CD4-positive, alpha-beta T cell treated with Interleukin-21 for 1 hour (primary cell): Measurements from ENCODE around the gene CARD11.
A peak's percentile ranks its signal among the peaks of the same experiment; 100 is the strongest.

Source experiments
- DNase-seq: peaks from one replicate; pipeline ENCODE4 v3.0.0-alpha.2; 2020

Gene CARD11

DNA sequence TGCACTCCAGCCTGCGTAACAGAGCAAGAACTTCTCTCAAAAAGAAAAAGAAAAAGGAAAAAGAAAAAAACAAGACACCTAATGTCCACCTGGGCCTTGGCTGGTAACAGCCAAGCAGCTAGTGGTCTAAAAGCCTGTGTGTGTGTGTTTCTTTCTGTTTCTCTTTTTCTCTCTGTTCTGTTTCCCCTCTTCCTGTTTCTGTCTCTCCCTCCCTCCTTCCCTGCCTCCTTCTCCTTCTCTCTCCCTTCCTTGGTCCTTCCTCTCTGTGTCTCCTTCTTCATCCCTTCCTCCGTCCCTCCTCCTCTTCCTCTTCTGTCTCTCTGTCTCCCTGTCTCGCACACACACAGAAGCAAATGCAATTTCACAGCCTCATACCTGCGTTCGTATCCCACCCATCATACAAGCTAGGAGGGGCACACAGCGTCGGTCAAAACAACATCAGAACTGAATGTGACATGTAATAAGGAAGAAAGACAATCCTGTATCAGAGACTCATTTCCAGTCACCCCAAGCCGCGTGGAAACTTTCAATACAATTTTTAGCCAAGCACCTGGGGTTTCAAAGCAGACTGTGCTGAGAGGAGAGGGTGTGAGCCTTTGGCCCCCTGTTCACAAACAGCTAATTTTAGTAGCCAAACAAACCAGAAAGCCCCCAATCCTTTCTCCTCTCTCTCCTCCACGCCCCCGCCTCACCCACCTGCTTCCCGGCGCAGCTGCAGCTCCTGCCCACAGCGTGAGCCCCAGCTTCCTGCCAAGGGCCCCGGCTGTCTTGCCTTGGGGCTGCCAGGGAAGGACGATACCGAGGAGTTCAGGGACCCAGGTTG lies 149.3 kb downstream of the CARD11 start:
- DNase-seq = peak; percentile 47

DNA sequence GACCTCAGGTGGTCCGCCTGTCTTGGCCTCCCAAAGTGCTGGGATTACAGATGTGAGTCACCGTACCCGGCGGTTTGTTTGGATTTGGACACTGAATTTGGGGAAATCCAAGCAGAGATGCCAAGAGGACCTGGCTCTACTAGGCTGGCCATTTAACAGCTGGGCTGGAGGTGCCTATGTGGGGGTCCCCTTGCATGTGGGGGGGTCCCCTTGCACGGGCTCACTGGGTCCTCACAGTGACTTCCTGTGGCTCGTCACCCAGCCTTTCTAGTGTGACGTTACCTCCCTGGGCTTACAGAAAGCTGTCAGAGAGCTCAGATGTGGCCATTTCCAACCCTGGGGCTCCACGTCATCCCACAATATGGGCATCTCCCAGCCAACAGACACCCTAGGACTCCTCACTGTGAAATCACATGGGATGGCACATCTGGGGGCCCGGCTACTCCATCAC lies 150.2 kb downstream of the CARD11 start:
- DNase-seq = peak; percentile 15

DNA sequence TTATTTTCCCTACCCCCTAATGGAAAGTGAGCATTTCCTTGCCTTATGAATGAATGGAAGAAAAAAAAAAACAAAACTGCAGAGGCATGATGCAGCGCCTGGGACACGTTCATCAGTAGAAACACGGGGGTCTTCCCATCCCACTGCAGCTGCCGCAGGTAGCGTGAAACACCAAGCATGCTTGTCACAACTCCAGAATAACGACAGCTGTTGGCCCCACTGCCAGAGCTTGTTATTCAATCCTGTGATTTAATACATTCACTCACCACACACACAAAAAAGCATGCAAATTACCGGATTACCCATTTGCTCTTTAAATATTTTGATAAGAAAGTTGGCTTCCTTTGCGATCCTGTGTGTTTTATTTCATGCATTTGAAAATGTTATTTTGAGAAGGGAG lies 151.1 kb downstream of the CARD11 start:
- no peak for DNase-seq

DNA sequence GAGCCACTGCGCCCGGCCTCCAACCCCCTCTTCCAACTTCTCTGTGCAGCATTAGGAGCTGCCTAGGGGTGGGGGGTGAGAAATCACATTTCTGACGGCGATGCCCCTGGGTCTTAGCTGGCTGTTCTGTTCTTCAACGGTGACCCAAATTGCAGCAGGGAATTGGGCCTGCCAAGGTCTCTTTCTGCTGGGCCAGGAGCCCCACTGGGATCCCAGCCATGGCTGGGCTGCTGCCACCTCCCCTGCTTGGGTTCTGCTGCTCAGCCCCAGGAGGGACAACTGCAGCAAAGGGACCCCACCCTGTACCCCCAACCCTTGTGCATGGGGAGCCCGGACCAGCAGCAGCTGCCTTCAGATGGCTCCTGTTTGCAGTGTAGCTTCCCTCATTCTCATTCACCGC lies 155.9 kb downstream of the CARD11 start:
- DNase-seq = no peak

DNA sequence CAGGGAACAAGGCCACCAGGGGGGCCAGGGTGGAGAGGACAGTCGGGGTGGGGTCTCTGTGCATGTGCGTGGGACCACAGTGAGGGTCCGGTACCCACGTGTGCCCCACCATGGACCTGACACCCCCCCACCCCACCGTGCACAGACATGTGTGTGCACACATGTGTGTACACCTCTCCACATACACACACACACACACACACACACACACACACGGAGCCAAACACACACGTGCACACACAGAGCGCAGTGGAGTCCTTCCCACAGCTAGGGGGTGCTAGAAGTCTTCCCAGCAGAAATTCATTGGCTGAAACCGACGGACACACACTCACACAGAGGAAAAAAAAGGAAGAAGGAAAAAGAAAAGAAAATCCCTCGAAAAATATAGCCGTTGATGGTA lies 156.8 kb downstream of the CARD11 start:
- peak; percentile 76 for DNase-seq

DNA sequence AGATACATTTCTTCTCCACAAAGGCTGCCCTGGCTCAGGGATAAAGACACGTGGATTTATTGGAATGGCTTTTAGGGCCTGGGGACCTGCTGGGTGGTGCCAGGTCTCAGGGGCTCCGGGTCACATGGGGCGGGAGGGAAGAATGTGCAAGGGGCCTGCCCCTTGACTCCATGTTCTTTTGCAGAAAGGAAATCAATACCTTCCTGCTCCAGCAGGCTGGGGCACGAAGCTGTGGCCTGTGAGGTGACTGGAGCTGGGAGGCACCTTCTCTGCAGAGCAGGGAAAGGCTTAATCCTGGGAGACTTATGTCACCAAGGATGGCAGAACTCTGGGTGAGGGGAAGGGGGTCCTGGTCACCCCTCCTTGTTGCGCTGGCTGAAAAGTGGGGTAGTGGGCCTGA lies 157.3 kb downstream of the CARD11 start:
- no peak for DNase-seq

DNA sequence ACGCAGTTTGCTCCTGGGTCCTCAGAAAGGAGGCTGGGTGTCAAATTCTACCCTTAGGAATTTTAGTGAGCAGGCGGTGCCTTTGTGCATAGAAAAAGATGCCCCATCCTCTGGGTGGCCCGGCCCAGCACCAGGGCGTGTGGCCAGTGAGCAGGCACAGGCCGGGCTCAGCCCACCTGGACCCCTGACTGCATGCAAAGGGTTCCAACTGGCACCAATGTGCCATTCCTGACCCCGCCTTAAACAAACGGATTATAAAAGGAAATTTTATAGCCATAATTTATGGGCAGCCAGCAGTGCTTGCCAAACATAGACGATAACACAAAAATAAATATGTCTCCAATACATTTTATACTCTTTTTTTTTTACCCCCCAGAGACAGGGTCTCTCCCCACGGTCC lies 159.5 kb downstream of the CARD11 start:
- no peak for DNase-seq

DNA sequence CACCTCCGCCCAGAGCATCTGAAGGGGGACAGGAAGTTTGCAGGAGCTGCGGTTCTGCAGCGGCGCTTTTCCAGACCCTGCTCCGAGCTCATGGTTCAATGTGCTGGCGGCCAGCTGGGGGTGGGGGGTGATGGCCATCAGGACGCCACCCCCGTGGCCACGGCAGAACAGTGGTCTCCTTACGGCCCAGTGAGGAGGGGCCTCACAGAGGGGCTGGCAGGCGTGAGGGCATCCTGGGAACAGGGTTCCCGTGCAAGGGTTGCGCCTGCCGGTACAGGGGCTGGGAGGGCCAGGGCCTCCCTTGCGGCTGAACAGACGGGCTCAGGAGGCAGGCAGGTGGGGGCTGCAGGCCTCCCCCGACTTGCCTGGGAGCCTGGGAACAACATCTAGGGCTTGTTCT lies 160.6 kb downstream of the CARD11 start:
- no peak for DNase-seq

DNA sequence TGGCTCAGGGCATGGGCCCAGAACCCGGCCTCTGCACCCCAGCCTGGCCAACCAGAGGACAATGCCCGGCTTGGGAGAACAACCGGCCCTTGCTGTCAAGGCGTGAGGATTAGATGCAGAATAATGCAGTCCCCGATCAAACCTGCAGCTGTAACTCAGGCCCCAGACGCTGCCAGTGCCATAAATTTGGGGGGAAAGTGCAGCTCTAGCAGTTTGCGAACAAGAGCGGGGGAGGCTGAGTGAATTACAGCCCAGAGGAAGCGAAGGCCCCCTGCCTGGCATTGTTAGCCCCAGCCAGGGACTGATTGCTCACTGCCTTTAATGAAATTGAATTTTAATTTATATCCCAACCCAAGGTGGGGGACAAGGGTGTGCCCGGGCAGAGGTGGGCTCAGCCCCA lies 161.6 kb downstream of the CARD11 start:
- DNase-seq = no peak

DNA sequence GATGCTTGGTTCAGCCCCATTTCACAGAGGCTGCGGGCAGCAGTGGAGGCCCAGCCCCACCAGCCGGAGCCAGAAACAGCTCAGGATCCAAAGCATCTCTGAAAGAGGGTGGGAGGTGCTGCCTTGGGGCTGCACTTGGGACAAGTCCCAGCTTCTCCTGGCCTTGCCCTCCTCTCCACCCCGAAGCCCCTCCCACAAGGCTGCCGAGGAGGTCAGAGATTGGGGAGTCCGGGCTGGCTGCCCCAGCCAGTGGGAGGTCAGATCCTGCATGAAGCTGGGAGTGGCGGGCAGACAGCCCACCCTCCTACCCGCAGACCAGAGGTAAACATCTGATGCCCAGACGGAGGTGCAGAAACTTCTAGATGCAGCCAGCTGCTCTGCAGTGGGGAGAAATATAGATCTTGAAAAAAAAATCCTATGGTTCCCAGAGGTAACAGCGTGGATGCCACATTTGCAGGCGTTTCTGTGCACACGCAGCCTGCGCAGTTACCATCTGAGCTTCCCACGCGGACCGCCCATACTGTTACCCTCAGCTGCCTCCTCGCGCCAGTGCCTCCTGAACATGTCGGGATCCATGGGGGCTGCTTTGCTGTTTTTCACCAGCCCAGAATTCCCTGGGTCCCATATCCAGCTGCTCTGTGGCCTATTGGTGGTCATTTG lies 162.7 kb downstream of the CARD11 start:
- DNase-seq = no peak

DNA sequence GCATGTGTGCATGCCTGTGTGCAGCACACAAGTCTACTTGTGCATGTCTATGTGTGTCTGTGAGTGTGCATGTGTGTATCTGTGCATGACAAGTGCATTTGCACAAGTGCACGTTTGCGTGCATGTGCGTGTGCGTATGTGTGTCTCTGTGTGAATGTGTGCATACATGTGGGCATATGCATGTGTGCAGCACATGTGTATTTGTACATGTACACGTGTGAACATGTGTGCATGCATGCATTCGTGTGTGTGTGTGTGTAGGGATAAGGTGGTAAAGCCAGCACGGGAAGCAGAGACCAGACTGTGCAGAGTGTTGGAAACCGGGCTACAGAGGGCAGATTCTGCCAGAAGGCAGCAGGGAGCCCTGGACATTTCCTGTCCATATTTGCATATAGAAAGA lies 163.6 kb downstream of the CARD11 start:
- no peak for DNase-seq

DNA sequence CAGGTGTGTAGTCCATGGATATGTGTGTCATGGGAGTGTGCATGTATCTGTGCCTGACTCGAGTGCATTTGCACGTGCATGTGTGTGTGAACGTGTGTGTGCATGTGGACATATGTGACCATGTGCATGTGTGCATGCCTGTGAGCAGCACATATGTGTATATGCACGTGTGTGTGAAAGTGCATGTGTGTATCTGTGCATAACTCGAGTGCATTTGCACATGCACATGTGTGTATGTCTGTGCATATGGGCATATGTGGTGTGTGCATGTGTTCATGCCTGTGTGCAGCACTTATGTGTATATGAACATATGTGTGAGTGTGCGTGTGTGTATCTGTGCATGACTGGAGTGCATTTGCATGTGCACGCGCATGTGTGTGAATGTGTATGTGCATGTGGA lies 164.3 kb downstream of the CARD11 start:
- no peak for DNase-seq

DNA sequence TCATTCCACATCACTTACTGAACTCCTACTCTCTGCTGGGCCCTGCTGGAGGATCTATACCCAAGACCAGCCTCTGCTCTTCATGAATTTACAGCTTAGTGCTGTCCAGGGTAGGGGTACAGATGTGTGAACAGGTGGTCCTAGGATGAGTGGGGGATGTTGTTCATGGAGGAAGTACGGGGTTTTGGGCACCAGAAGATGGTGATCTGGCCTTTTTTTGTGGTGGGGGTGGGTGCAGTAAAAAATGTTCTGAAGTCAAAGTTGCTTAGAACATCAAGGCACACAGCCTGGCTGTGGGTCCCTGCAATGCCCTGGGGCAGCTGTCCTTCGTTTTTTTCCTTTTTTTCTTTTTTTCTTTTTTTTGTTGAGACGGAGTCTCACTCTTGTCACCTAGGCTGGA lies 165.4 kb downstream of the CARD11 start:
- DNase-seq = no peak

DNA sequence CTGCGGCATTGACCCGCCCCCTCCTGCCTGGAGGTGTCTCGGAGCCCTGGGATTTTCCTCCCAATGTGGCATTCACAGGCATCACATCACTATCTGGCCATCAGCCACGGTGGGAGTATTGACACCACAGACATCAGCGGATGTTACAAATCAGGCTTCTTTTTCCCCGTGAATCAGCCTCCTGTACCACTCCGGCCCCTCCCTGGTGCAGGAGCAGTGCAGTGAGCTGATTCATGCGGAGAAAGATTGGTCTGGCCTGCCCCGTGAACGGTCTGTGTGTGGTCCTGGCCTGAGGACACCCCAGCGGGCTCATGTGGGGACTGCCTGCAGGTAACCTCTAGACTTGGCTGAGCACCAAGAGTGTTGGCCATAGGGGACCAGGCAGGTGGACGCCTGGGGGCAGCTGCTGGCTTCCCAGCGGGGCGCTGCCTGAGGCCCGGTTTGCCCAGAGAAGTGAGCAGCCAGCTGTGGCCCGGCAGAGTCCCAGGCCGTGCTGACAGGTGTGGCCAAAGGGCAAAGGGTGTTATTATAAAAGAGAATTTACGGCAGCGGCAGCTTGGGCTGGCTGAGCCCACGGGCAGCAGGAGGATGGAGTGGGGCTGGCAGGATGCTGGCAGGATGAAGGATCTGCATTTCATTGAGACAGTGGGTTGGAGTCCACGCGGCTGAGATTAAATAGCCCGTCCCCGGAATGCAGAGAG lies 167.5 kb downstream of the CARD11 start:
- DNase-seq = no peak

DNA sequence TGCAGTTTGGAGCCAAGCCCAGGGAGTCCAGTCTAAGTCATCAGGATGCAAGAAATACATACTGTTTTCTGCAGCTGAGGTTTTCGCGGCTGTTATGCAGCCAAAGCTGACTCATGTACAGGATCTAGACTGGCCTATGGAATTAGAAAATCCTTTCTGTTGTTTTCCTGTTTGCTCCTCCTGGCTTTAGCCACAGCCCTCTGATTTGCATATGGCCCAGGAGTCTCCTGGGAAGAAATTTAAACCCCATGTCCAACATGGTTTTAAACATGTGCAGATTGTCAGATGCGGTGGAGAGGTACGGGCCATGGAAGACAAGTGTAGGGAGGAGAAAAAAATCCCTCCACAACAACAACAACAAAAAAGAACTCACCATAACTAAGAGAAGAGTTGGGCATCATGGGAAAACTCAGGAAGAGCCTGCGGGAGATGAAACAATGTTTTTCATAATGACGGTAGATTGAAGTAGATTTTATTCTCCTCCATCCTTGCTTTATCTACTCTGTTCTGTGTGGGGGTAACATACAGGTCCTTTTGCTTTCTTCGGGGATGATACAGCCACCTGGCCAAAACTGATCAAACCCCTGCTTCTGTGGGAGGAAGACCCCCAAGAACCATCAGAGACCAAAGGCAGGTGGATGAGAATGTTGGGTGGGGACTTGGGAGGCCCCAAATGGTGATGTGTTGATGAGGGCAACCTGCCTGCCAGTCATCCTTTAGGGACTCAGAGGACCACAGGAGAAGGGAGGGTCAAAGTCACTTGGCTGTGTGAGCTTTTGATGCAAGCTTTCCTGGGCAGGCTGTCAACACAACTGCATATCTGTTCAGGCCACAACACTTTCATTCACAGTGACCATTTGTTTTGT lies 169.7 kb downstream of the CARD11 start:
- no peak for DNase-seq

DNA sequence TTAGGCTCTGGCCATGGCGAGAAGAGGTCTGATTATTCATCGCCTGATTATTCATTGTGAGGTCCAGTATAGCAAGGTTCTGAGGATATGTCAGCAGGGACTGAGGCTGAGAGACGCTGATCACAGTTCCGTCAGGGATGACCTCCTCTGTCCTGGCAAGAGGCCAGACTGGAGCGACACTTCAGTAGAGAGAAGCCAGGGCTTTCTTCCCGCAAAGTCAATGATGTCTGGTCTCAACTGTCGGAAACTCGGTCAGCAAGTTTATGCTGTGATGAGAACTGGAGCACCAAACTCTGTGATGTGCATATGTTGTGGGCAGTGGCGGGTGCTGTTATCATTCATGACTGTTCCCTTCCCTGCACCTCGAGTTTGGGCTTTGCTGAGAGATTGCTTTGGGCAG lies 170.5 kb downstream of the CARD11 start:
- no peak for DNase-seq

DNA sequence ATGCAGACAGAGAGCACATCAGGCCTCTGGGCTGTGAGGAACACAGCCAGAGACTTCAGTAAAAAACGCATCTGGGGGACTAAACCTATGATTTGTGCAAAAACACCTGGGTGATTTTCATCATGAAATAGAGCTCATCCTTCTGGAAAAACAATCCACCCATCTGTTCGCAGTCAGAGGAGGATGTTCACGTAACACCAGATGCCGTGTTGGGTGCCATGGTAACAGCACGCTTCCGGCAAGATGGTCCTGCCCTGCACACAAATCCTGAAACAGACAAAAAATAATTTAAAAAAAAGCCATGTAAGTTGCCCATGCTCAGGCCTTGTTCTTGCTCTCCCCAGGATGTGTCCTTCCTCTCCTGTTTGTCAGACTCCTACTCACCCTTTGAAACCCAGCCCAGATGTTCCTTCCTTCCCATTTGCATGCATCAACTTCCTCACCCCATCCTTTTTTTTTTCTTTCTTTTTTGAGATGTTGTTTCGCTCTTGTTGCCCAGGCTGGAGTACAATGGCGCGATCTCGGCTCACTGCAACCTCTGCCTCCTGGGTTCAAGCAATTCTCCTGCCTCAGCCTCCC lies 171.3 kb downstream of the CARD11 start:
- no peak for DNase-seq

DNA sequence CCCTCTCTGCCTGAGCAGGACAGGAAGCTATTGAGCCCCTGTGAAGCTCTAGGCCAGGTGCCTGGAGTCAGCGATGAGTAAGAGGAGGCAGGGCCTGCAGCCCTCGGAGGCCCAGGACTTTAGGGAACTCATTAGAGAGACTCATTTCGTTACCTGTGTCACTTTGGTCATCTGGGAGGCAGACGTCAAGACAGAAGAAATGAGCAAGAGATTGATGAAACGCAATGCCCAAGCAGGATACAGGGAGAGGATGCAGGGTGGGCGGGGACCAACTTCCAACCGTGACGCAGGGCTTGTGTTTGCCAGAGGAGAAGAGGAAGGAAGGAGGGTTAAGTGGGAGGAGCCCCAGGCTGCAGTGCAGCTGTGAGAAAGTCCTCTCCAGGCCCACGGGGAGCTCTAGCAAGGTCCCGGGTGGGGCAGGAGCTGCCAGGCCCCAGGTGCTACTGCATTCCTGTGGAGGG lies 173.2 kb downstream of the CARD11 start:
- DNase-seq = peak; percentile 51

DNA sequence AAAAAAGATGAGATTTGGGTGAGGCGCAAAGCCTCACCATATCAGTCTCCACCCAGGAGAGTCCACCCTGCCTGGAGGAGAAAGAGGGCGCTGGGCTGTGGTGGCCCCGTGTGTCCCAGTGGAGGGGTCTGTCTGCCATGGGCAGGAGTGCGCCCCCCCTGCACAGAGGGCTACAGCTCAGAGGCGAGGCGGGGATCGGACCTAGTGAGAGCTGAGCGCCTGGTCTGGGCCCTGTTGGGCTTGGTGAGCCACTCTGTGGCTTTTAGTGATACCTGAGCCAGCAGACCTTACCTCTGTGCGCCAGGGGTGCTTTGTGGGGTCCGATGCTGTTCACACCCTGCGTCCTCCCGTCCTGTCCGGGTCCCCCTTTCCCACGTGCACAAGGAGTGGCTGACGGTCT lies 173.7 kb downstream of the CARD11 start:
- DNase-seq = no peak

DNA sequence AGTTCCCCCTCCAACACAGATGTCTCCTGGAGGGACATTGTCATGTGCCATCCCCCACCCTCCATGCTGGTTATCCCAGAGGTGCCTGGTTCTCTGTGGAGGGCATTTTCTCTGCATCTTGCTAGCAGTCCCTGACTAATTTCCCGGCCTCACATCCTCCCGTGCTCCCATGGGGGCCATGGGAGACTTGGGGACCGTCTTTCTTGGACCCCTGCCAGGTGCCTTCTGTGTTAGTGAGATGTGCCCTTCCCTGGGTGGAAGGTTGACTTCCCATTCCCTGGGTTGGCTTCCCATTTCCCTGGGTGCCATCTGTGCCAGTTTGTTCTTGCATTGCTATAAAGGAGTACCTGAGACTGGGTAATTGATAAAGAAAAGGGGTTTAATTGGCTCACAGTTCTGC lies 177.1 kb downstream of the CARD11 start:
- DNase-seq = no peak

DNA sequence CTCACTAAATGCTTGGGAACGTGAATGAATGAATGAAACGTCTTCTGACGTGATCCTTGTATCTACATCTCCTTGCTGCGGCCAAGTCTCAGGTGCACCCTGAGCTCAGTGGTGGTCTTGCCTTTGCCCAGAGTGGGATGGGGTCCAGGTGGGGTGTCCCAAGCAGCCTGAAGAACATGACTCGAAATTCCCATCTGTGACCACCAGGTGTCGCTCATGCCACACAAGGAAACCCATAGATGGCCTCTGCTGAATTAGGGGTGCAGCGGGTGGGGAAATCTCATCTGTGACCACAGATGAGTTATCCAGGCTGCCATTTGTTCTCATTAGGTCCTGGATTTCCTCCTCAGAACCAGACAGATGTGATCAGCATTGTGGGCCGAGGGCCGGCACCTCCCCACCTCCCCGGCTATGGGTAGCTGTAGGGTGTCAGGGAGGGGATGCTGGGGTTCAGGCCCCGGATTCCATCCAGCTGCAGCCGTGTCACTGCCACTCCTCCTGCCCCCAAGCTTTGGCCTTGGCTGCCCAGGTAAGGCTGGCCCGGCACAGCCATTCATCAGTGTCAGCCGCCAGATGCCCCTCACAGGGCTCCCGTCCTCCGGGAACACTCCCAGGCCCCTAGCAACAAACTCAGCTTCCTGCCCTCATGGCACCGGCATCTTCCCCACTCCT lies 178.5 kb downstream of the CARD11 start:
- peak; percentile 77 for DNase-seq
